Embryonic facial prominence (tissue), 1 donor: Measurements from ENCODE around the gene SAMMSON.

ENCODE experiments used
- DNase-seq: peaks from one replicate; pipeline ENCODE4 v3.0.0-alpha.2; 2016; ENCODE audit errors: extremely low spot score

SAMMSON gene

GRCh38 chr3:70090322-70090913 is 90.9 kb downstream of the SAMMSON start:
- DNase-seq = no peak

- DNase-seq = no peak
Measured at GRCh38 chr3:70094197-70094596, 94.7 kb downstream of the SAMMSON start.

DNA sequence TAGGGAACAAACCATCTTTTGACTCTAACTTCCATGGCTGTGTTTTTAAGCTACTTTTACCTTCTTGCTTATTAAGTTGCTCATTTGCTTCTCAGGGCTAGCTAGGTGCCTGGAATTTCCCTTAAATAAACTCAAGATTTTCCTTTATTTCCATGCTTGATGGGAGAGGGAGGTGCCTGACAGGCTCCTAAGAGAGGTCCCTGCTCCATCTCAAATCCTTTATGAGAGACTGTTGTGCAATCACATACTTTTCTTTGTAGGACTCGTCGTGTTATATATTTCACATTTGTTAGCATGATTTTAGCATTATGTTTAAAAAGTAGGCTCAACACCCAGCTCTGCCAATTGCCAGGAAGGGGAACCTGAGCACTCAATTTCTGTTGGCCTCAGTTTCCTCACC is 95.7 kb downstream of the SAMMSON start:
- no peak for DNase-seq

GRCh38 chr3:70096376-70097066 is 97.0 kb downstream of the SAMMSON start:
- DNase-seq = no peak

DNA sequence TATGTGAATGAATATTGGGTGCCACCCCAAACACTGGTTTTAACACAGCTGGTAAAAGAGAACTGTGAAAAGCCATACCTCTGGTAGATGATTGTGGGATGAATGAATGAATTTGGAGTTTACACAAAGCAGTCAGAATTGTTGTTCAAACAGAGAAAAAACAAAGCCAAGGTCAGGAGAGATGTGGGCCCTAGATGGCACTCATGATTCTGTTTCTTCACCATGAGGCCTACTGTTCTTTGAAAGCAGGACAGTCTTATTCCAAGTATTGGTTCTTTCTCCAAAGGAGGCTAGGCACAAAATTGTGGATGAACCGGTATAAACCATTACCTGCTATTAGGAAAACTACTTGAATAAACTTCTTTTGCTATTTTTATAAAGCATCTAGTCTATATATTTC is 97.6 kb downstream of the SAMMSON start:
- DNase-seq = no peak

- DNase-seq = no peak
Measured at GRCh38 chr3:70108072-70108471, 108.5 kb downstream of the SAMMSON start.

- no peak for DNase-seq
Measured at GRCh38 chr3:70108546-70108945, 109.0 kb downstream of the SAMMSON start.

GRCh38 chr3:70110066-70110465 is 110.5 kb downstream of the SAMMSON start:
- no peak for DNase-seq

DNA sequence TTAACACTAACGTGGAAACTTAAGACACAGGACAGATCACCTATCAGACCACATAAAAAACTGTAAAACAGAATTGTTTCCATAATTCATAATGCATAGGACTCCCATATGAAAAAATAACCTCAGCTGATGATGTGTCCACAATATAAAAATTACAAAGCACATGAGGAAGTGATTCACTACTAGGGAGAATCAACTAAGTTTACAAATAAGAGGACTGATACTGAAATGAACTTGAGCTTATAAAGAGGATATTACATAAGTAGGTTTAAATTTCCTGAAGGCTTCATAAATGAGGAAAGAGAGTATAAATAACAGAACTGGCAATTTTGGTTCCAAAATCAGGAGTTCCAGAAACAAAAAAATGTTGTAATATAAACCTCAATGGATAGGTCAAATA is 111.9 kb downstream of the SAMMSON start:
- no peak for DNase-seq

DNA sequence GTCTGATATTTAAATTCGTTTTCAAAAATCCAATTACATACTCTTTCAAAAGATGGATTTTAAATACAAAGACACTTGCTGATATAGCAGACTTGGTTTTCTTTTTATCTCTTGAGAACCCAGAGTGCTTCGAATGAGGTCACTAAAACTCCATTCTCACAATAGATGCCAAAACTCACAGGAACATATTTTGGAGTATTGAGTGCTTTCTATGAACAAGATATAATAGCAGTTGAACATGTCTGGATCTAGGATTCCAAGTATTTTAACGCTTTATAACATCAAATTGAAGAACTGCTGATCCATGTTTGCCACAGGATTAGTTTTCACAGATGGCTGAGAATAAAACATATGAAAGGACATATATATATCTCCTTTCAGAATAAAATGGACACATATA is 113.2 kb downstream of the SAMMSON start:
- DNase-seq = no peak

DNA sequence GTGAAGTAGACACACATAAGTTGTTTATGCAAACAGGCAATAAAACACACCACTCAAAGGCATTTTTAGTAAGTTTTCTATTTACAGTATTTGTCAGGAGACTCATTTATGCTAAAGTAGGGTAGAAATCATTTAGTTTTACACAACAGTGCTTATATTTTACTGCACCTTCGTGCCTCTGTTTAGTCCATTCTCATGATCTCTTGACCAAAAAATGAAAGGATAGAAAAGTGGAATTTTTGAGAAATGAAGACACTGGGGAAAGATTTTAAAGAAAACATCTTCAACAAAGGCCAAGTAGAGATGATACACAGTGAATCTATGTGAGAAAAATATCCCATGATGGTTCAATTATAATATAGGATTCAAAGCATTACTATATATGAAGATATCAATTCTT is 114.9 kb downstream of the SAMMSON start:
- no peak for DNase-seq

- DNase-seq = no peak
Measured at GRCh38 chr3:70119879-70120278, 120.3 kb downstream of the SAMMSON start.
